Endometrium (tissue), 2 donors: Measurements from ENCODE around the gene TMEM171.

ENCODE experiments used
- FAIRE-seq: peaks from 2 replicates; lab custom pipeline; 2012; peaks lifted over from hg19 to GRCh38; lab: Jason Lieb, UNC
- donor health status: control.
- donor health status: control.

The TMEM171 gene

GRCh38 chr5:73120222-73121118 is at the start of gene TMEM171:
TSS of gene TMEM171 (plus strand) at chr5:73120575. CDS start at chr5:73123374, 2,799 bp downstream.
- no peak for FAIRE-seq

- no peak for FAIRE-seq
These were observed 39.3 kb upstream of the TMEM171 start for GRCh38 chr5:73081093-73081492.

DNA sequence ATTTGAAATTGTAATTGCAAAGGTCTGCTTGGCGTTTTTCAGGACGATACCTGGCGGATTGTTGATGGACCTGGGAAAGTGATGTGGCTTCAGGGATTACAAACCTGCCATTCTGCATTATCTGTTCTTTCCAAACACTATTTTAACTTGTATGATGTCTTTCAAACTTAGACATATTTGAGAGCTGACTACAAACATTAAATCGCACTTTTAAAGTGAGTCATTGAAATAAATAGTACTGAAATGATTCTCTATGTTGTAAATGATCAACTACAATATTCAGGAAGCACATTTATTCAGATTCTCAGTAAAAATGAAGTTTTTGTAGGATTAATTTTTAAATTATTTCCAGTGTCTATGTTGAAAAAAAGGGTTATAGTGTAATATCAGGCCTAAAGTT is 32.3 kb upstream of the TMEM171 start:
- no peak for FAIRE-seq

- FAIRE-seq = no peak
These were observed 26.4 kb upstream of the TMEM171 start for GRCh38 chr5:73093943-73094342.

- no peak for FAIRE-seq
These were observed 26.0 kb upstream of the TMEM171 start for GRCh38 chr5:73094415-73094814.

DNA sequence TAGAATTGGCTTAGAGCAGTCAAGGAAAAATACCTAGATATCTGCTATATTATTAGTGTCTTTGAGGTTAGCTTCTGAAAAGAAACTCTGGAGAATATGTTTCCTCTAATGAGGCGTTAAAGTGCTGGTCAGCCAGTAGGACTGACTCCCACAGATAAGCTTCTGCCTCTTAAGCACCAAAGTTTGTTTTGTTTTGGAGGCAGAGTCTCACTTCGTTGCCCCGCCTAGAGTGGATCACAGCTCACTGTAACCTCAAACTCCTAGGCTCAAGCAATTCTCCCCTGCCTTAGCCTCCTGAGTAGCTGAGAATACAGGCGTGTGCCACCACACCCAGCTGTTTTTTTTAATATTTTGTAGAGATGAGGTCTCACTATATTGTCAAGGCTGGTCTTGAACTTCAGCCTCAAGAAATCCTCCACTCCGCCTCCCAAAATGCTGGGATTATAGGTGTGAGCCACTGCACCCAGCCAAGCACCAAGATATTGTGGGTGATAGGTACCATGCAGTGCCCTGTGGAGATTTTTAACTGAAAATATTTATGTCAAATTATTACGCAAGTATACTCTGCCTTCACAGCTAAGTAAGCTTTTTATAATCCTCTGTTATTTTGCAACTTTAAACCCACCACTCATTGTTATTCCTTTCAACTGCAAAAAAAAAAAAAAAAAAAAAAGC is 24.7 kb upstream of the TMEM171 start:
- no peak for FAIRE-seq

DNA sequence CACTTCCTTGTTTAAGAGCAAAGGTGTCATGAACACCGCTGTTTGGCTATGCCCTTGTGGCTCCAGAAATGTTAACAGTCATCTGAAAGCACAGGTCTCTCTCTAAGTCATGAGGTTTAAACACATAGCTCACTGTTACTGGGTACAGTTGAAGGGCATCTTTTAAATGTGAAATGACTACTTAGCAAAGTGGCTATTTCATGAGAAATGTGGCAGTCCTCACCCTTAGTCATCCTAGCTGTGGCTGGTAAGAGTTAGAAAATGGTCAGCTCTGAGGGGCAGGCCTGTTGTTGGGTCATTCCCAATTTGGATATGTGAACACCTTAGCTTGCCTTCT is 24.2 kb upstream of the TMEM171 start:
- no peak for FAIRE-seq

GRCh38 chr5:73097740-73098139 is 22.6 kb upstream of the TMEM171 start:
- FAIRE-seq = no peak

DNA sequence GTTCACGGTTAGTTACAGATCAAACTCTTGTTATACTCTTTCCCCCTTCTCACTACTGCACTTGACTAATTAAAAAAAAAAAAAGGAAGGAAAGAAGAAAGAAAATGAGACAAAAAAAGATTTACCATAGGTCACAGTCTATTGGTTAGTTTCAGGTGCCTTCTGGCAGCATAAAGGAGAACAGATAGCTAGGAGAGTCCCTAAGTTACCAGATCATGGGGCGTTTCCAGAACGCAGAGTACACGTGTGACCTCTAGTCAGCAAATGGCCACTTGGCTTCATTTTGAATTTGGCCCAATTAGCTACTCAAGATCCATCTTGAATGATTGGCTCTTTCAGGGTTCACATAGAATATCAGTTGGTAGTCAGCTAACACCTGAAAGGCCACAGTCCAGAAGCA is 20.3 kb upstream of the TMEM171 start:
- no peak for FAIRE-seq

DNA sequence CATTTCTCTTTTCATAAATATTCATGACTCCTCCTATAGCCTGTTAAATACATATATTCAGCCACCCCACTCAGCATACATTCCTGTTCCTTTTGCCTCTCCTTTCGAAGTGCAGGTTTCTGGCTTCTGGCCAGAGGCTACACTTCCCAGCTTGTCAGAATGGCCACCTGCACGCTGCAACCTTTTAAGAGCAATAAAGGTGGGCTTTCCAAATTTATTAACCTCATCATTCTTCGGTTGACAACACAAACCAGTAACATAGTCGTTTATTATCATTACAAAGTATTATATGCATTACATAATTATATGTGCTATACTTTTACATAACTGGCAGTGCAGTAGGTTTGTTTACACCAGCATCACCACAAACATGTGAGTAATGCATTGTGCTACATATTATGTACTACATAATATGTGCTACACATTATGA is 16.5 kb upstream of the TMEM171 start:
- FAIRE-seq = no peak

GRCh38 chr5:73104326-73104725 is 16.0 kb upstream of the TMEM171 start:
- no peak for FAIRE-seq

DNA sequence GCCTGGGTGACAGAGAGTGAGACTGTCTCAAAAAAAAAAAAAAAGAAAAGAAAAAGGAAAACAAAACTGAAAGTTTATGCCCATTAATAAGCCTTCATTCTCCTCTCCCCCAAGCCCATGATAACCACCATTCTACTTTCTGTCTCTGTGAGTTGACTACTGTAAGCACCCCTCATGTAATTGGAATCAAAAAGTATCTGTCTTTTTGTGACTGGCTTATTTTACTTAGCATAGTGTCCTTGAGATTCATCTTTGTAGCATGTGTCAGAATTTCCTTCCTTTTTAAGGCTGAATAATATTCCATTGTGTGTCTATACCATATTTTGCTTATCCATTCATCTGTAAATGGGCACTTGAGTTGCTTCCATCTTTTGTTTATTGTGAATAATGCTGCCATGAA is 14.0 kb upstream of the TMEM171 start:
- FAIRE-seq = no peak

DNA sequence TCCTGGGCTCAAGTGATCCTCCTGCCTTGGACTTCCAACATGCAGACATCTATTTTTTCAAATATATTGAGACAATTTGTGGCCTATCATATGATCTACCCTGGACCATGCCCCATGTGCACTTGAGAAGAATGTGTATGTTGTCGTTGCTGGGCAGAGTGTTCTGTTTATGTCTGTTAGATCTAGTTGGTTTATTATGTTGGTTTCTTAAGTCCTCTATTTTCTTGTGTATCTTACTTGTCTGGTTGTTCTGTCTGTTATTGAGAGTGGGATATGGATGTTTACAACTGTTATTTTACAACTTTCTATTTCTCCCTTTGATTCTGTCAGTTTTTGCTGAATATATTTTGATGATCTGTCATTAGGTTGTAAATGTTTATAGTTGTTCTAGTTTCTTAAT is 10.2 kb upstream of the TMEM171 start:
- no peak for FAIRE-seq

DNA sequence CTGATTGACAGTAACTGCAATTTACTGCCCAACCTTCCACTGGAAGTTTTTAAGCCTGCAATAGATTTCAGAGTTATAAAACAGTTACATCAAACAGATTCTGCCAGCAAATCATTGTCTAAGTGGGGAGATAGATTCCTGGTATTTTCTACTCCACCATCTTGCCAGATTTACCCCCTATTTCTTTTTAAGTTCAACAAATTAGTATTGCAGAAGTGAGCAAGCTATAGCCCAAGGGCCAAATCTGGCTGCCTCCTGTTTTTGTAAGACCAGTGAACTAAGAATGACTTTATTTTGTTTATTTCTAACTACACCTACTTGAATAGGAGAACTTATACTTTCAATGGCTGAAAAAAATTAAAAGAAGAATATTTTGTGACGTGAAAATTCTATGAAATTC is 8.8 kb upstream of the TMEM171 start:
- no peak for FAIRE-seq

GRCh38 chr5:73112359-73112758 is 8.0 kb upstream of the TMEM171 start:
- no peak for FAIRE-seq

DNA sequence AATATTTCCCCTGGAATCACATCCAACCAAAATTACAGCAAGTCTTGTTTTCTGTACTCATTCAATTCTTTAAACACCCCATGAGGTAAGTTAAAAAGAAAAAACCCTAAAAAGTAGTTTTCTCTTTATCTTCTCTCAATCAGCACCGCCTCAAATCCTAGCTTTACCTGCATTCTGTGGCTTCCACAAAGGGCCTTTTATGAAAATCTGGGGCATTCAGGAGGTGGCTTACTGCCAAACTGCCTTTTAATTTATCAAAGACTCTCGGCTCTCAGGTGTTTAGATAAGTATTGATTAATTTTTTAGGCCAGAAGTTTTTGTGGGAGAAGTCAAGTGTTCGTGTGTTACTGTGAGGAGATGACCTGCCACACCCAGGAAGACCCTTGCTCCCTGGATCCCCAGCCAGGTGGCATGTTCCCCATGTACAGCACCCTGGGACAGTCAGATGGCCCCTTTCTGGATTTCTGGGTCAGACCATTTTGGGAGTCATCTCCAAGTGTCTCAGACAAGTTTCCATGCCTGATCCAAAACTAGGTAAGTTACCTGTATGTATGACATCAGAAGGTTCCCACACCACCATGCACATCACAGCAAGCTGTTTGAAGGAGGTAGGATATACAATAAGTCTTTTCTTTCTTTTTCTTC is 6.2 kb upstream of the TMEM171 start:
- FAIRE-seq = no peak

GRCh38 chr5:73115399-73116051 is 4.8 kb upstream of the TMEM171 start:
- no peak for FAIRE-seq

GRCh38 chr5:73116506-73116905 is 3.9 kb upstream of the TMEM171 start:
- no peak for FAIRE-seq

- no peak for FAIRE-seq
These were observed 3.2 kb upstream of the TMEM171 start for GRCh38 chr5:73117088-73117740.

DNA sequence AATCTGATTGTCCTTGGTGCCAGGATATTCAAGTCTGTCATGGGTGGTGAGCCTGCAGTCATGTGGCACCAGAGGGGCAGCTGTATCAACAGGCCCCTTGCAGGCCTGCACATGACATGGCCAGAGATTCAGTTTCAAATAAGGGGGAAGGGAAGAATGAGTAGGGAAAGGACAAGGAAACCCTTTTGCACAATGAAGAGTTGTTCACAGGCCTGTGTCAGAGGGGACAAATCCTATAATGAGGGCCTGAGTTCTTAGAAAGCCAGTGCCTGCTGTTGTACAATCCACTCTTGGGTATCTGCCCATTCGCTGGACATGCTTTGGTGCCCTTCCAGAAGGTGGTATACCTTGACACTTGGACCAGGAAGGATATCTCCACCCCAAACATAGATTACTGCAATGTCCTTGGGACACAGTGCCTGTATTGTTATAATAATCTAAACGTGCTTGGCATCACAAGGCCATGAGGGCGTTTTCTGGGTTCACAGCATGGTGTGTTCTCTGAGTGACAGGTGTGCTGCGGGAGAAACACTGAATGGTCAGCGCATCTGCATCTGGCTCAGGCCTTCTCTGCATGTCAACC is 1.9 kb upstream of the TMEM171 start:
- FAIRE-seq = no peak

DNA sequence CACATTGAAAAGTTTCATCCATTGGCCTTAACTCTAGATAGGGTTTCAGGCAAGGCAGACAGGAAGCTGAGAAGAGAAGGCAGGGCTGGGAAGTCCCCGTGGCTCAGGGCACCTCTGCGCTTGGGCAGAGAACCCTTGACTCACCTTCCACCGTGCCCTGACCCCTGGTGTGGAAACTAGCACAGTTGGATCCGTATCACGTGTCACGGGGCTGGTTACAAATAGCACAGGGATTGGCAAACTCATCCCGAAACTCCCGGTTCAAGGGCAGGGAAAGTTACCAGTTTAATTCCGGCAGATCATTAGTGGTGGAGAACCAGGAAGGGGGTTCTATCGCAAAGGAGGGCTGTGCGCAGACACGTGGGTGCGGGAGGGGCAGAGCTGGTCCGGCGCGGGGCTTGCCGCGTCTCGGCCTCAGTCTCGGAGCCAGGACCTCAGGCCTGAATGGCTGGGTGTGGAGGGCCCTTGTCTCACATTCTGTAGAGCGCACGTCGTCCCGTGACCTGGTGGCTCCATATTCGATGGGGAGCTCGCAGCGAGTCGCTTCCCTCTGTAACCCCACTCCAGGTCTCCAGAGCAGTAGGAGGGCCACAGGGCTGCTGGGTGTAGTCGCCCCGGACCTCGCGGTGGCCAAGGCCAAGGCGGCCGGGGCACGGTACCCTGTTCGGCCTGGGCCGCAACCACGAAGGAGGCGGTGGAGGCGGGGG is 771 bp upstream of the TMEM171 start:
- no peak for FAIRE-seq
